ENCODE data around the gene IL17RD. TPM values are rescaled to one million over a fixed set of nuclear protein-coding genes. Genes with fewer than 3 reads are reported as not detected.

IL17RD gene
- total RNA-seq, 2 donors from 2014 or later = 3.9 to 5.9 TPM

- intact Hi-C loops (cut with DNase I) = no loop called here
- DNase-seq = no peak
- ATAC-seq = no peak
Observed at GRCh38 chr3:57080171-57080570, 85.0 kb downstream of the IL17RD start.

GRCh38 chr3:57079474-57079831 is 85.7 kb downstream of the IL17RD start:
- ATAC-seq = peak in 1 of 2 donors; percentile 14
- intact Hi-C loops (cut with DNase I) = loop anchor here (5.0 to 10.0 kb wide), 2 partner anchors 72 to 85 kb away; no protein-coding TSS in a partner anchor
- no peak for DNase-seq

DNA sequence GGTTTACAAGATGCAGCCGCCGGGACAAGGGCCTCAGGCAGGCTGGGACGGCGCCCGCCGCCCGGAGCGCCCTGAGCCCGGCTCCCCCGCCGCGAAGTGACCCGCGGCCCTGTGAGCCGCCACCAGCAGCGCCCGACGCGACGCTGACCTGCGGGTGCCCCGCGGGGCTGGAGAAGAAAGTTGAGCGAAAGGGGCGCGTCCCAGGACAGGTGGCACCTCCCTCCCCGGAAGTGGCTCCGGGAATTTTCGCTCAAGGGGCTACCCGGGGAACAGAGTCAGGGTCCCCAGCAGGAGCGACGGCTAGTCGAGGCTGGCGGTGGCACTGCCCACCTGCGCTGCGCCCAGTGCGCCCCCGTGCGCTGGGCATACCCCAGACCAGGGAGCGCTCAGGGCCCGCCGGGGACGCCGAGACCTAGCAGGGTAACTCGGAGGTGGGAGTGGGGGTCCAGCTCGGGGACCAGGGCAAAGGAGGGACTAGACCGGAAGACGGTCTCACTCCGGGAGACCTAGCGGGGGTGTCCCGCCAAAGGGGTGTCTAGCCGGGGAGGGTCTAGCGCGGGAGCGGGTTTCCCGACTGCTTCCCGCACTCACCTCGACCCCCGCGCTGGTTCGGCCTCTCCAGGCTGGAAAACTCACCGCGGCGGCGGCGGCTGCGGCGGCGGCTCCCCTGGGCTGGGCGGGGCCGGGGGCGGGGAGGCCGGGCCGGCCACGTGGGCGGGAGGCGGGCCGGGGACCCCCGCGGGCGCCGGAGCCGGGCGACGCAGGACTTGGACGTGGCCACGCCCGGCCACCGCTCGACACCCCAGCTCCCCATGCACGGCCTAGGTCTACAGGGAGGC is 86.3 kb downstream of the IL17RD start:
- peak; percentile 87 for ATAC-seq
- peak; percentile 51 for DNase-seq
- intact Hi-C loops (cut with DNase I) = loop anchor here (5.0 to 10.0 kb wide), 2 partner anchors 72 to 84 kb away; no protein-coding TSS in a partner anchor

DNA sequence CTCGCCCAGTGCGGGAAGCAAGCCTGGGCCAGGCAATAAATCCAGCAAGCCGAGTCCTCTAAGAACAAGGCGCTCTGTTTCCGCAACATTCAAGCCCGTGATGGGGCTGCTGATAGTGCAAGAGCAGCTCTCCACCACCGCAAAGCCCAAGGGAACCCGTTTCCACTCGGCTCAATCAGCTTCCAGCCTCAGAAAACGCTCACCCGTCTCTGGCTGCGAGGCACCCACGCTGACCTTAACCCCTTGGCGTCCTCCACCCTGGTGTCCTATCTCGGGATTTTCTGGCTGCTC is 86.9 kb downstream of the IL17RD start:
- ATAC-seq (peak; percentile 58 to 70), DNase-seq (peak; percentile 56)
- intact Hi-C loops (cut with DNase I) = loop anchor here (5.0 to 10.0 kb wide), 2 partner anchors 71 to 83 kb away; no protein-coding TSS in a partner anchor

- ATAC-seq = no peak
- intact Hi-C loops (cut with DNase I) = loop anchor here (5.0 to 10.0 kb wide), 2 partner anchors 70 to 83 kb away; no protein-coding TSS in a partner anchor
- DNase-seq = no peak
Observed at GRCh38 chr3:57077630-57078343, 87.4 kb downstream of the IL17RD start.

DNA sequence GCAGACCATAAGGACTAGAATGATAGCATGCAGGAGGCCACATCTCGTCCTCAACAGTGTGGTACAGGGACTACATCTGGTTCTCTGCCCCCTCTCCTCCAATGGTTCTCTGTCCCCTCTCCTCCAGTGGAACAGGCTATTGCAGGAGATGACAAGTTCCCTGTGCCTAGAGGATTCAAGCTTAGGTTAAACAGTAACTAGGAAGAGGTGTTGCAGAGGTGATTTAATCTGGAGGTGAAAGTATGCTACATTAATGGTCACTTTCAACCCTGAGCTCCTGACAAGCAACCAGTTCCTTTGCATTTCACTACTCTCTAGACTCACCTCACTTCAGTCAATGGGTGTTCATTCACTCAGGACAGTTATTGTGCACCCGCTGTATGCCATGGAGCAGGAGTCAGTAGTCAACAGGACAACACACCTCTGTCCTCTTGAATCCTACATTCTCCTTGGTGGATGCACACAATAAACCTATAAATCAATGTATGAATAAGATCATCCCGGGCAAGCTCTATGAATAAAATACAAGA is 88.7 kb downstream of the IL17RD start:
- ATAC-seq = no peak
- intact Hi-C loops (cut with DNase I) = loop anchor here (5.0 to 10.0 kb wide), 2 partner anchors 69 to 82 kb away; no protein-coding TSS in a partner anchor

GRCh38 chr3:57074135-57074534 is 91.0 kb downstream of the IL17RD start:
- no peak for ATAC-seq
- intact Hi-C loops (cut with DNase I) = loop anchor here in 1 of 2 donors (10.0 kb wide), 1 partner anchor 79 kb away; no protein-coding TSS in a partner anchor
- no peak for DNase-seq

More for the DNA sequence above, 88.7 kb downstream of the IL17RD start:
- no peak for DNase-seq

GRCh38 chr3:57073628-57074027 is 91.5 kb downstream of the IL17RD start:
- no peak for ATAC-seq

GRCh38 chr3:57069503-57069902 is 95.7 kb downstream of the IL17RD start:
- no peak for DNase-seq
- no peak for ATAC-seq
- intact Hi-C loops (cut with DNase I) = no loop called here

More at GRCh38 chr3:57073628-57074027, 91.5 kb downstream of the IL17RD start:
- DNase-seq = no peak
- intact Hi-C loops (cut with DNase I) = loop anchor here in 1 of 2 donors (10.0 kb wide), 1 partner anchor 79 kb away; no protein-coding TSS in a partner anchor

- DNase-seq = peak; percentile 53
- intact Hi-C loops (cut with DNase I) = no loop called here
- peak; percentile 87 to 90 for ATAC-seq
Observed at GRCh38 chr3:57068437-57069089, 96.6 kb downstream of the IL17RD start.

DNA sequence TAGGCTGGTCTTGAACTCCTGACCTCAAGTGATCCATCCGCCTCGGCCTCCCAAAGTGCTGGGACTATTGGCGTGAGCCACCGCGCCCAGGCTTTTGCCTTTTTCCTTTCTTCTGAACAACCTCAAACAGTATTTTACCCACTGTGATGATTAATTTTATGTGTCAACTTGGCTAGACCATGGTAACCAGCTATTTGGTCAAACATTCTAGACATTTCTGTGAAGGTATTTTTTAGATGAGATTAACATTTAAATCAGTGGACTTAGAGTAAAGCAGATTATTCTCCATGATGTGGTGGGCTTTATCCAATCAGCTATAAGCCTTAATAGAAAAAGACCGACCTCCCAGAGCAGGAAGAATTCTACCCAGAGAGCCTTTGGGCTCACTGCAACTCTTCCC is 98.7 kb downstream of the IL17RD start:
- intact Hi-C loops (cut with DNase I) = no loop called here
- no peak for DNase-seq
- no peak for ATAC-seq

DNA sequence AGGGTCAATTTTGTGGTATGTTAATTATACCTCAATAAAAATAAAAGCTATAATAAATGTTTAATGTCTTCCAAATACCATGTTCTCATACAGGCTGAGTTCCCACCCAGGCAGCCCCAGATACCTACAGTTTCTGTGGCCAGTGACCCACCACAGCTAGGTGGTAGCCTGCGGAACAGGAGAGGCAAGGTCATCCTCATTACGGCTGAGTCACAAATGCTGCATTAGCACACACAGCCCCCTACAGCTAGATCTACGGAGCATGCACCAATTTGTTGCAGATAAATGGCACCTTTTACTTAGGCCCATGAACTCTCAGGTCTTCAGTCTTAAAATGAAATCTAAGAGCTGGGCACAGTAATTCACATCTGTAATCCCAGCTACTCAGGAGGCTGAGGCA is 99.6 kb downstream of the IL17RD start:
- intact Hi-C loops (cut with DNase I) = no loop called here
- ATAC-seq (no peak), DNase-seq (no peak)

- no peak for ATAC-seq
- intact Hi-C loops (cut with DNase I) = no loop called here
- no peak for DNase-seq
Observed at GRCh38 chr3:57064572-57064971, 100.6 kb downstream of the IL17RD start.

DNA sequence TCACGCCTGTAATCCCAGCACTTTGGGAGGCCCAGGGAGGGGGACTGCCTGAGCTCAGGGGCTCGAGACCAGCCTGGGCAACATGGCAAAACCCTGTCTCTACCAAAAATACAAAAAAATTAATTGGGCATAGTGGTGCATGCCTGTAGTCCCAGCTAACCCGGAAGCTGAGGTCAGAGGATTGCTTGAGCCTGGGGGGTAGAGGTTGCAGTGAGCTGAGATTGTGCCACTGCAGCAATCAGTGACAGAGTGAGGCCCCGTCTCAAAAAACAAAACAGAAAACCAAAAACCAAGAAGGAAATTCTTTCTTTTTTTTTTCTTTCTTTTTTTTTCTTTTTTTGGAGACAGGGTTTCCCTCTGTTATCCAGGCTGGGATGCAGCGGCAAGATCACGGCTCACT is 101.2 kb downstream of the IL17RD start:
- ATAC-seq = no peak

GRCh38 chr3:57063032-57063431 is 102.1 kb downstream of the IL17RD start:
- no peak for DNase-seq
- intact Hi-C loops (cut with DNase I) = no loop called here
- no peak for ATAC-seq

More for the DNA sequence above, 101.2 kb downstream of the IL17RD start:
- intact Hi-C loops (cut with DNase I) = no loop called here
- no peak for DNase-seq

DNA sequence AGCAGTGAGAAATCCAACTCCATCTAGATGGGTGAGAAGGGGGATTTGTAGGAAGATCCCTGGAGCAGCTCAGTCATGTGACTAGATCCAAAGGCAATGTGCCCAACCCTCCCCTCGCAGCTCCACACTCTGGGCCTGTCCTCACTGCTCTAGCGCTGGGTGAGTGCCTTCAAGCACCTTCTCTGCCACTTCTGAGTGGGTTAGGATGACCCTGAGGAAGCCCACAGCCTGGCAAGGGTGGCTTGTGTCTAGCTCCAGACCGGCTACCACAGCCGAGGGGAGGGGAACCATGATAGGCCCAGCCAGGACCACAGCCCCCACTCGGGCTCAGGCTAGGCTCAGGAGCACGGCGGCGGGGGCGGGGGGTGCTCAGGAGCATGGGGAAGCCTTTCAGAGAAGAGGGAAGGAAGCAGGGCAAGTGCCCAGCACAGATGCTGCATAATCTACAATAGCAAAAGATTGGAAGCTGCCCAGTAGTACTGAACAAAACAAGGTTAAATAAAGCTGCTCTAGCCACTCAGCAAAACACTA is 103.0 kb downstream of the IL17RD start:
- DNase-seq (peak; percentile 27), ATAC-seq (peak; percentile 54 to 85)
- intact Hi-C loops (cut with DNase I) = no loop called here

DNA sequence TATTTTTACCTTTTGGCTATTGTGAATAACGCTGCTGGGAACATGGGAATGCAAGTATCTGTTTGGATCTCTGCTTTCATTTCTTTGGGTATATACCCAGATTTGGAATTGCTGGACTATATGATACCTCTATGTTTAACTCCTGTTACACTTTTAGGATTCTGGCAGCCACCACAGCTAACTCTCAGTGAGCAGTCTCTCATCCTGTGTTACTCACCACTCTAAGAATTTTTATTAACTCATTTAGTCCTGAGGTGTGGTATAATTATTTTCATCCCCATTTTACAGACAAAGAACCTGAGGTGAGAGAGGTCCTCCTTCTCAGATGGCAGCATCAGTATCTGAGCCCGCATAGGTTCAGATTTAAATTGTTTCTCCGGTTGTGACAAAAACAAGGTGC is 103.6 kb downstream of the IL17RD start:
- ATAC-seq = no peak
- intact Hi-C loops (cut with DNase I) = no loop called here
- DNase-seq = no peak

- ATAC-seq = peak; percentile 45 to 97
- intact Hi-C loops (cut with DNase I) = no loop called here
Observed at GRCh38 chr3:57060089-57060821, 104.9 kb downstream of the IL17RD start, which contains the start of gene SPATA12. Gene SPATA12, plus strand, starts transcription at chr3:57060664. Its CDS starts 13,031 bp downstream, at chr3:57073695.

More at GRCh38 chr3:57060089-57060821, 104.9 kb downstream of the IL17RD start, which contains the start of gene SPATA12:
- DNase-seq = peak; percentile 81

Data from left cardiac atrium (tissue), 4 donors.